ENCODE results near the gene TMEM132D.
"Not testable (repeated sequence)": the region's sequence is repeated elsewhere in the genome, so short reads cannot be mapped to it uniquely, and the experiment has no call there.

TMEM132D gene

GRCh38 chr12:129571901-129572494 lies 331.8 kb downstream of the TMEM132D start:
- no peak for DNase-seq

- DNase-seq = no peak
Measured at GRCh38 chr12:129570796-129571400, 332.9 kb downstream of the TMEM132D start.

GRCh38 chr12:129566800-129567199 lies 337.0 kb downstream of the TMEM132D start:
- DNase-seq = no peak

GRCh38 chr12:129564768-129565167 lies 339.1 kb downstream of the TMEM132D start:
- no peak for DNase-seq

- DNase-seq = no peak
Measured at GRCh38 chr12:129563266-129563665, 340.6 kb downstream of the TMEM132D start.

- DNase-seq = no peak
Measured at GRCh38 chr12:129561304-129561703, 342.5 kb downstream of the TMEM132D start.

GRCh38 chr12:129559776-129560175 lies 344.0 kb downstream of the TMEM132D start:
- DNase-seq = no peak

- no peak for DNase-seq
Measured at GRCh38 chr12:129558036-129558435, 345.8 kb downstream of the TMEM132D start.

- DNase-seq = no peak
Measured at GRCh38 chr12:129556082-129556481, 347.7 kb downstream of the TMEM132D start.

GRCh38 chr12:129552996-129553750 lies 350.7 kb downstream of the TMEM132D start:
- DNase-seq = no peak

GRCh38 chr12:129551441-129551840 lies 352.4 kb downstream of the TMEM132D start:
- DNase-seq = no peak

- DNase-seq = no peak
Measured at GRCh38 chr12:129550353-129550752, 353.5 kb downstream of the TMEM132D start.

GRCh38 chr12:129549656-129550055 lies 354.2 kb downstream of the TMEM132D start:
- DNase-seq = no peak

GRCh38 chr12:129549020-129549419 lies 354.8 kb downstream of the TMEM132D start:
- not testable (repeated sequence) for DNase-seq

GRCh38 chr12:129544716-129545115 lies 359.1 kb downstream of the TMEM132D start:
- DNase-seq = no peak

- no peak for DNase-seq
Measured at GRCh38 chr12:129540954-129541353, 362.9 kb downstream of the TMEM132D start.

GRCh38 chr12:129540249-129540648 lies 363.6 kb downstream of the TMEM132D start:
- DNase-seq = no peak

- DNase-seq = not testable (repeated sequence)
Measured at GRCh38 chr12:129538724-129539335, 365.0 kb downstream of the TMEM132D start.

- no peak for DNase-seq
Measured at GRCh38 chr12:129538137-129538536, 365.7 kb downstream of the TMEM132D start.

- no peak for DNase-seq
Measured at GRCh38 chr12:129534966-129535750, 368.7 kb downstream of the TMEM132D start.

GRCh38 chr12:129532707-129533499 lies 370.9 kb downstream of the TMEM132D start:
- no peak for DNase-seq

- DNase-seq = no peak
Measured at GRCh38 chr12:129532082-129532481, 371.7 kb downstream of the TMEM132D start.

All from activated gamma-delta T cell (primary cell).